Right lobe of liver (tissue), 4 donors: ENCODE results near the gene CPPED1.

Experiments
- POLR2A ChIP-seq: fragments of 450-650 bp; IDR thresholded peaks from one replicate; pipeline ENCODE4 v1.6.1; 2017; ENCODE audit warnings: antibody characterized with exemption, mild to moderate bottlenecking
- TF ChIP-seq, protein P1 (sequence below), 4 donors: fragments of 200-600 bp in 3 of 4; fragments of 450-650 bp in 1 of 4; IDR thresholded peaks; one replicate each; pipeline versions ENCODE4 v1.5.1 to v1.8.0; 2016 to 2022; ENCODE audit warnings: antibody characterized with exemption in 4 of 4, mild to moderate bottlenecking in 2 of 4
- donor health status: DM: no; HTN: no; CAD: no.
- donor health status: DM: no; HTN: no; CAD: no.
- donor health status: DM: no; HTN: yes; CAD: no.

GRCh38 chr16:12653820-12654392 lies 149.8 kb downstream of the CPPED1 start:
- TF ChIP-seq, protein P1, sequence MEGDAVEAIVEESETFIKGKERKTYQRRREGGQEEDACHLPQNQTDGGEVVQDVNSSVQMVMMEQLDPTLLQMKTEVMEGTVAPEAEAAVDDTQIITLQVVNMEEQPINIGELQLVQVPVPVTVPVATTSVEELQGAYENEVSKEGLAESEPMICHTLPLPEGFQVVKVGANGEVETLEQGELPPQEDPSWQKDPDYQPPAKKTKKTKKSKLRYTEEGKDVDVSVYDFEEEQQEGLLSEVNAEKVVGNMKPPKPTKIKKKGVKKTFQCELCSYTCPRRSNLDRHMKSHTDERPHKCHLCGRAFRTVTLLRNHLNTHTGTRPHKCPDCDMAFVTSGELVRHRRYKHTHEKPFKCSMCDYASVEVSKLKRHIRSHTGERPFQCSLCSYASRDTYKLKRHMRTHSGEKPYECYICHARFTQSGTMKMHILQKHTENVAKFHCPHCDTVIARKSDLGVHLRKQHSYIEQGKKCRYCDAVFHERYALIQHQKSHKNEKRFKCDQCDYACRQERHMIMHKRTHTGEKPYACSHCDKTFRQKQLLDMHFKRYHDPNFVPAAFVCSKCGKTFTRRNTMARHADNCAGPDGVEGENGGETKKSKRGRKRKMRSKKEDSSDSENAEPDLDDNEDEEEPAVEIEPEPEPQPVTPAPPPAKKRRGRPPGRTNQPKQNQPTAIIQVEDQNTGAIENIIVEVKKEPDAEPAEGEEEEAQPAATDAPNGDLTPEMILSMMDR (IDR thresholded peaks at IDR 0.05), result no peak
- no peak for TF ChIP-seq POLR2A
